ENCODE data around the gene IMPG1. TPM values are rescaled to one million over a fixed set of nuclear protein-coding genes. Genes with fewer than 3 reads are reported as not detected.
"Not testable (repeated sequence)": the region's sequence is repeated elsewhere in the genome, so short reads cannot be mapped to it uniquely, and the experiment has no call there.

IMPG1 gene
- total RNA-seq, 4 donors from 2014 or later = not detected

DNA sequence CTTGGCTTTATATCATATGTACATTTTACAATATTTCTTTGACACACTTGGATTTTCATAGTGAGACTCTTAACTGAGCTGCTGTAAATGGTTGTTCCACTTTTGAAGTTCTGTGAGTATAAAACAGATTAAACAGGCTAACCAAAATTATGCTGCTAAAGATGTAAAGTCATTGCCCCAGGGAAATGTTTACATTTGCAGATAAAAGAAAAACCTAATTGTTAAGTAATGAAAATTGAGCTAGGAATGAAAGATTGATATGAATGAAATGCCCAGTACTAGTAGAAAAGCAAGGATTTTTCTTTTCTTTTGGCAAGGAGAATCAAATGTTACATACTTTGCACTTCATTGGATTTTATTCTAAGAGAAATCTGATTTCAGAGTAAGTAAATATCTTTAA, 159.4 kb downstream of the IMPG1 start:
- TF ChIP-seq EP300 (IDR thresholded peaks at IDR 0.05; ENCODE audit: low read depth) (no peak), POLR2AphosphoS5 (IDR thresholded peaks at IDR 0.05) (no peak), POLR2A (IDR thresholded peaks at IDR 0.05) (no peak), CTCF (IDR thresholded peaks at IDR 0.05) (no peak)
- in situ Hi-C loops (cut with MboI; ENCODE audit: low pct_ligation_motif_present in 1 of 4, low pct_unique_long_range_greater_than_20kb in 1 of 4, low sequenced_read_pairs in 3 of 4) = no loop called here
- Histone ChIP-seq H3K36me3 (peaks cover 0 to 34% (median 8%) of the 10 kb centered on the region in 4 donors), H3K27ac (no peak overlapping the region), H3K4me3 (no peak overlapping the region), H3K9me3 (no peaks in the 10 kb centered on the region), H3K4me1 (no peaks in the 10 kb centered on the region), H3K27me3 (no peaks in the 10 kb centered on the region)
- intact Hi-C loops (cut with DNase I; ENCODE audit: low total_unique reads) = no loop called here
- no peak for DNase-seq

DNA sequence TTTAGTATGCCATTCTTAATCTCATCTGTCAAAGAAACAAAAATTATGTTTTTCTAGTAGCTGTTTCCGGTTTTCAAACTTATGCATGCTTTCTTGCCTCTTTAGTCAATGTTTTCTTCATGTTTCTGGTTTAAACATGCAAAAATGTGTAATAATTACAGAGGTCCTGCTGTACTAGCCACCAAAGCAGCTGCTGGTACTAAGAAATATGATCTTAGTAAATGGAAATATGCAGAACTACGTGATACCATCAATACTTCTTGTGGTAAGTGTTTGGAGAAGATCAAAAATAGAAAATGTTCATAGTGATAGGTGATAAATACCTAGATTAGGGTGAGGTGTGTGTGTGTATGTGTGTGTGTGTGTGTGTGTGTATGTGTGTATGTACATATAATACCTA, 165.0 kb downstream of the IMPG1 start:
- in situ Hi-C loops (cut with MboI; ENCODE audit: low pct_ligation_motif_present in 1 of 4, low pct_unique_long_range_greater_than_20kb in 1 of 4, low sequenced_read_pairs in 3 of 4) = no loop called here
- H3K36me3 ChIP-seq = peaks cover 0 to 15% (median 7%) of the 10 kb centered on the region in 4 donors
- 84 to 91% methylated on average over 2 of the region's 2 CpGs for WGBS, 2 donors (ENCODE audit: low coverage in 1 of 2)
- intact Hi-C loops (cut with DNase I; ENCODE audit: low total_unique reads) = no loop called here
- no peak overlapping the region for H3K27ac ChIP-seq
- TF ChIP-seq EP300 (IDR thresholded peaks at IDR 0.05; ENCODE audit: low read depth) (no peak), CTCF (IDR thresholded peaks at IDR 0.05) (no peak), POLR2AphosphoS5 (IDR thresholded peaks at IDR 0.05) (no peak), POLR2A (IDR thresholded peaks at IDR 0.05) (no peak)
- H3K27me3 ChIP-seq = no peaks in the 10 kb centered on the region
- no peak for DNase-seq
- H3K4me3 ChIP-seq = no peak overlapping the region
- no peaks in the 10 kb centered on the region for H3K9me3 ChIP-seq
- no peaks in the 10 kb centered on the region for H3K4me1 ChIP-seq

- Histone ChIP-seq H3K4me1 (no peaks in the 10 kb centered on the region), H3K36me3 (peaks cover 0 to 15% (median 7%) of the 10 kb centered on the region in 4 donors), H3K27me3 (no peaks in the 10 kb centered on the region), H3K27ac (no peak overlapping the region), H3K4me3 (no peak overlapping the region), H3K9me3 (no peaks in the 10 kb centered on the region)
- intact Hi-C loops (cut with DNase I; ENCODE audit: low total_unique reads) = no loop called here
- WGBS, 2 donors (ENCODE audit: low coverage in 1 of 2) = 88 to 90% methylated on average over 3 of the region's 3 CpGs
- in situ Hi-C loops (cut with MboI; ENCODE audit: low pct_ligation_motif_present in 1 of 4, low pct_unique_long_range_greater_than_20kb in 1 of 4, low sequenced_read_pairs in 3 of 4) = no loop called here
- DNase-seq = no peak
- TF ChIP-seq POLR2AphosphoS5 (IDR thresholded peaks at IDR 0.05) (no peak), EP300 (IDR thresholded peaks at IDR 0.05; ENCODE audit: low read depth) (no peak), POLR2A (IDR thresholded peaks at IDR 0.05) (no peak), CTCF (IDR thresholded peaks at IDR 0.05) (no peak)
Observed at GRCh38 chr6:75906871-75907270, 165.6 kb downstream of the IMPG1 start.

- DNase-seq; H3K9me3 ChIP-seq; H3K4me1 ChIP-seq; in situ Hi-C loops (cut with MboI; ENCODE audit: low pct_ligation_motif_present in 1 of 4, low pct_unique_long_range_greater_than_20kb in 1 of 4, low sequenced_read_pairs in 3 of 4); H3K27ac ChIP-seq; H3K4me3 ChIP-seq; intact Hi-C loops (cut with DNase I; ENCODE audit: low total_unique reads); H3K27me3 ChIP-seq: not testable (repeated sequence)
- H3K36me3 ChIP-seq = peaks cover 0 to 15% (median 7%) of the 10 kb centered on the region in 4 donors
- WGBS, 2 donors (ENCODE audit: low coverage in 1 of 2) = 94% methylated on average over 14 of the region's 14 CpGs; no CpG with 5 or more reads in 1 of the 2 donors
Observed at GRCh38 chr6:75905129-75905528, 167.3 kb downstream of the IMPG1 start.

DNA sequence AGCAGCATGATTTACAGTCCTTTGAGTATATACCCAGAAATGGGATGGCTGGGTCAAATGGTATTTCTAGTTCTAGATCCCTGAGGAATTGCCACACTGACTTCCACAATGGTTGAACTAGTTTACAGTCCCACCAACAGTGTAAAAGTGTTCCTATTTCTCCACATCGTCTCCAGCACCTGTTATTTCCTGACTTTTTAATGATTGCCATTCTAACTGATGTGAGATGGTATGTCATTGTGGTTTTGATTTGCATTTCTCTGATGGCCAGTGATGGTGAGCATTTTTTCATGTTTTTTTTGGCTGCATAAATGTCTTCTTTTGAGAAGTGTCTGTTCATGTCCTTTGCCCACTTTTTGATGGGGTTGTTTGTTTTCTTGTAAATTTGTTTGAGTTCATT, 172.2 kb downstream of the IMPG1 start:
- H3K4me1 ChIP-seq; H3K36me3 ChIP-seq; DNase-seq; intact Hi-C loops (cut with DNase I; ENCODE audit: low total_unique reads); in situ Hi-C loops (cut with MboI; ENCODE audit: low pct_ligation_motif_present in 1 of 4, low pct_unique_long_range_greater_than_20kb in 1 of 4, low sequenced_read_pairs in 3 of 4); H3K9me3 ChIP-seq; H3K27ac ChIP-seq; H3K4me3 ChIP-seq; H3K27me3 ChIP-seq: not testable (repeated sequence)
- WGBS, 2 donors (ENCODE audit: low coverage in 1 of 2) = 83% methylated on average over 1 of the region's 1 CpG
